Measurements from ENCODE around the gene BRI3. TPM values are rescaled to one million over a fixed set of nuclear protein-coding genes. Genes with fewer than 3 reads are reported as not detected.

BRI3 gene
- total and polyA plus RNA-seq, 12 donors, result 50.2 to 379 (median 182) TPM

DNA sequence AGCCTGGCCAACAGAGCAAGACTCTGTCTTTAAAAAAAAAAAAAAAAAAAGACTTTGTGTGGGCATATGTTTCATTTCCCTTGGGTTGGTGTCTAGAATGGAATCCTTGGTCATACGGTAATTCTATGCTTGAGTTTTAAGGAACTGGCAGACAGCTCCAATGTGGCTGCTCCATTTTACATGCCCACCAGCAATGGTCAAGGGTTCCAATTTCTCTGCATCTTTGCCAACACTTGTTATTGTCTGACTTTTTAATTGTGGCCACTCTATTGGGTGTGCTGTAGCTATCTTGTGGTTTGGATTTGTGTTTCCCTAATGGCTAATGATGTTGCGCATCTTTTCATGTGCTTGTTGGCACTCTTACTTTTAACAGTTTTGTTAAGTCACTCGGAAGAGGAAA is 57.6 kb downstream of the BRI3 start:
- Histone ChIP-seq H3K27ac (no peak overlapping the region), H3K4me3 (no peak overlapping the region), H3K9me3 (replicated peaks in 1 of 3) (no peaks in the 10 kb centered on the region), H3K4me1 (replicated peaks in 1 of 2) (no peaks in the 10 kb centered on the region), H3K36me3 (replicated peaks in 1 of 2) (no peaks in the 10 kb centered on the region), H3K27me3 (no peaks in the 10 kb centered on the region)
- intact Hi-C loops (cut with DNase I), result no loop called here
- WGBS, 4 donors, result 93 to 97% (median 96%) methylated on average over 3 of the region's 3 CpGs
- TF ChIP-seq, protein P1, sequence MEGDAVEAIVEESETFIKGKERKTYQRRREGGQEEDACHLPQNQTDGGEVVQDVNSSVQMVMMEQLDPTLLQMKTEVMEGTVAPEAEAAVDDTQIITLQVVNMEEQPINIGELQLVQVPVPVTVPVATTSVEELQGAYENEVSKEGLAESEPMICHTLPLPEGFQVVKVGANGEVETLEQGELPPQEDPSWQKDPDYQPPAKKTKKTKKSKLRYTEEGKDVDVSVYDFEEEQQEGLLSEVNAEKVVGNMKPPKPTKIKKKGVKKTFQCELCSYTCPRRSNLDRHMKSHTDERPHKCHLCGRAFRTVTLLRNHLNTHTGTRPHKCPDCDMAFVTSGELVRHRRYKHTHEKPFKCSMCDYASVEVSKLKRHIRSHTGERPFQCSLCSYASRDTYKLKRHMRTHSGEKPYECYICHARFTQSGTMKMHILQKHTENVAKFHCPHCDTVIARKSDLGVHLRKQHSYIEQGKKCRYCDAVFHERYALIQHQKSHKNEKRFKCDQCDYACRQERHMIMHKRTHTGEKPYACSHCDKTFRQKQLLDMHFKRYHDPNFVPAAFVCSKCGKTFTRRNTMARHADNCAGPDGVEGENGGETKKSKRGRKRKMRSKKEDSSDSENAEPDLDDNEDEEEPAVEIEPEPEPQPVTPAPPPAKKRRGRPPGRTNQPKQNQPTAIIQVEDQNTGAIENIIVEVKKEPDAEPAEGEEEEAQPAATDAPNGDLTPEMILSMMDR (IDR thresholded peaks at IDR 0.05), result no peak
- no peak for TF ChIP-seq POLR2A (IDR thresholded peaks at IDR 0.05)
- DNase-seq, result no peak

DNA sequence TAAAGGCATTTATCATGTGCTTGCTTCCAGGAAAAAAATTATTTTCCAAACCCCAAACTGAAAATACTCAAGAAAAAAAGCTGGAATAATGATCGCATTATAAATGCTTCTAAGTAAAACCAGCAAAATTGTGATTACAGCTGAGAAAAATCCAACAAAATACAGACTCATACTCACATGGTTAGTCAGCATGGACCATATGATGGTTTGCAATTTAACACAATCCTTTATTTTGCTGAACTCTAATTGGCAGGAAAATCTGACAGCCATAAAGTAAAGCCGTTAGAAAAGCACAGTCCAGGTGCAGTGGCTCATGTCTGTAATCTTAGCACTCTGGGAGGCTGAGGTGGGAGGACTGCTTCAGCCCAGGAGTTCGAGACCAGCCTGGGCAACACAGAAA is 59.6 kb downstream of the BRI3 start:
- Histone ChIP-seq H3K4me3 (no peak overlapping the region), H3K27ac (no peak overlapping the region), H3K27me3 (no peaks in the 10 kb centered on the region), H3K9me3 (replicated peaks in 1 of 3) (no peaks in the 10 kb centered on the region), H3K36me3 (replicated peaks in 1 of 2) (no peaks in the 10 kb centered on the region), H3K4me1 (replicated peaks in 1 of 2) (no peaks in the 10 kb centered on the region)
- TF ChIP-seq, protein P1 (IDR thresholded peaks at IDR 0.05), result no peak
- TF ChIP-seq POLR2A (IDR thresholded peaks at IDR 0.05), result no peak
- intact Hi-C loops (cut with DNase I), result no loop called here
- DNase-seq, result no peak
- WGBS, 4 donors, result 78 to 92% (median 83%) methylated on average over 3 of the region's 3 CpGs

Other genes starting within 250 kb of the BRI3 start
- gene LMTK2, start 174.8 kb upstream of the BRI3 start, total RNA-seq, result 10 to 100 TPM in 8 of 9 donors, 1 to 10 TPM in 1; 9.4 to 36.2 (median 23.1) TPM
- gene LMTK2, start 174.8 kb upstream of the BRI3 start, polyA plus RNA-seq, result 10 to 100 TPM in 1 of 3 donors, 1 to 10 TPM in 2; 3.4 to 16.5 (median 5.6) TPM
- gene BHLHA15, start 70.2 kb upstream of the BRI3 start, total RNA-seq, result 1 to 10 TPM in 3 of 9 donors, not detected in 6; 1.4 to 3.6 (median 1.9) TPM
- under 1 TPM in 1 of 3 donors, not detected in 2; 0.57 TPM for gene BHLHA15, start 70.2 kb upstream of the BRI3 start, polyA plus RNA-seq
- 10 to 100 TPM; 10.4 to 35.0 (median 17.1) TPM for gene TECPR1, start 29.5 kb upstream of the BRI3 start, total RNA-seq
- 10 to 100 TPM in 2 of 3 donors, 1 to 10 TPM in 1; 6.2 to 36.4 (median 12.3) TPM for gene TECPR1, start 29.5 kb upstream of the BRI3 start, polyA plus RNA-seq
- 10 to 100 TPM; 16.9 to 37.5 (median 25.4) TPM for gene BAIAP2L1, start 119.4 kb downstream of the BRI3 start, total RNA-seq
- 10 to 100 TPM; 21.8 to 49.0 (median 23.1) TPM for gene BAIAP2L1, start 119.4 kb downstream of the BRI3 start, polyA plus RNA-seq